ENCODE measurements around the gene KRTAP4-5. TPM values are rescaled to one million over a fixed set of nuclear protein-coding genes. Genes with fewer than 3 reads are reported as not detected.
A peak's percentile ranks its signal among the peaks of the same experiment; 100 is the strongest.
"Not testable (repeated sequence)": the region's sequence is repeated elsewhere in the genome, so short reads cannot be mapped to it uniquely, and the experiment has no call there.

The KRTAP4-5 gene
- total RNA-seq, 1 experiment from 2014 or later = not detected

GRCh38 chr17:41150026-41150425 lies 401 bp upstream of the KRTAP4-5 start (continued):
- TF ChIP-seq, protein P1, sequence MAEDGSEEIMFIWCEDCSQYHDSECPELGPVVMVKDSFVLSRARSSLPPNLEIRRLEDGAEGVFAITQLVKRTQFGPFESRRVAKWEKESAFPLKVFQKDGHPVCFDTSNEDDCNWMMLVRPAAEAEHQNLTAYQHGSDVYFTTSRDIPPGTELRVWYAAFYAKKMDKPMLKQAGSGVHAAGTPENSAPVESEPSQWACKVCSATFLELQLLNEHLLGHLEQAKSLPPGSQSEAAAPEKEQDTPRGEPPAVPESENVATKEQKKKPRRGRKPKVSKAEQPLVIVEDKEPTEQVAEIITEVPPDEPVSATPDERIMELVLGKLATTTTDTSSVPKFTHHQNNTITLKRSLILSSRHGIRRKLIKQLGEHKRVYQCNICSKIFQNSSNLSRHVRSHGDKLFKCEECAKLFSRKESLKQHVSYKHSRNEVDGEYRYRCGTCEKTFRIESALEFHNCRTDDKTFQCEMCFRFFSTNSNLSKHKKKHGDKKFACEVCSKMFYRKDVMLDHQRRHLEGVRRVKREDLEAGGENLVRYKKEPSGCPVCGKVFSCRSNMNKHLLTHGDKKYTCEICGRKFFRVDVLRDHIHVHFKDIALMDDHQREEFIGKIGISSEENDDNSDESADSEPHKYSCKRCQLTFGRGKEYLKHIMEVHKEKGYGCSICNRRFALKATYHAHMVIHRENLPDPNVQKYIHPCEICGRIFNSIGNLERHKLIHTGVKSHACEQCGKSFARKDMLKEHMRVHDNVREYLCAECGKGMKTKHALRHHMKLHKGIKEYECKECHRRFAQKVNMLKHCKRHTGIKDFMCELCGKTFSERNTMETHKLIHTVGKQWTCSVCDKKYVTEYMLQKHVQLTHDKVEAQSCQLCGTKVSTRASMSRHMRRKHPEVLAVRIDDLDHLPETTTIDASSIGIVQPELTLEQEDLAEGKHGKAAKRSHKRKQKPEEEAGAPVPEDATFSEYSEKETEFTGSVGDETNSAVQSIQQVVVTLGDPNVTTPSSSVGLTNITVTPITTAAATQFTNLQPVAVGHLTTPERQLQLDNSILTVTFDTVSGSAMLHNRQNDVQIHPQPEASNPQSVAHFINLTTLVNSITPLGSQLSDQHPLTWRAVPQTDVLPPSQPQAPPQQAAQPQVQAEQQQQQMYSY (CRISPR knock-in tag; IDR thresholded peaks at IDR 0.05) = no peak
- no peak for TF ChIP-seq ATF3 (CRISPR knock-in tag; conservative IDR thresholded peaks at IDR 0.05)
- no peak for TF ChIP-seq ZBTB21 (CRISPR knock-in tag; IDR thresholded peaks at IDR 0.05; ENCODE audit: borderline replicate concordance)
- no peak for TF ChIP-seq ELF4 (CRISPR knock-in tag; IDR thresholded peaks at IDR 0.05; ENCODE audit: low read depth)
- no peak for TF ChIP-seq ZNF121 (CRISPR knock-in tag; IDR thresholded peaks at IDR 0.05)
- TF ChIP-seq KAT7 (CRISPR knock-in tag; IDR thresholded peaks at IDR 0.05; ENCODE audit: borderline replicate concordance) = no peak
- TF ChIP-seq ZNF317 (CRISPR knock-in tag; IDR thresholded peaks at IDR 0.05; ENCODE audit: borderline replicate concordance, low read depth) = no peak

- CTCF ChIA-PET = not testable (repeated sequence)
Observed at GRCh38 chr17:41148971-41149651, 514 bp downstream of the KRTAP4-5 start.

GRCh38 chr17:41147531-41148204 lies 2.0 kb downstream of the KRTAP4-5 start:
- no peak for DNase-seq (ENCODE audit: low spot score)
- peaks cover 16% of the 10 kb centered on the region for H3K36me3 Mint-ChIP-seq
- ChIA-PET CTCF (no interaction called here), POLR2A (no interaction called here)
- ATAC-seq = no peak
- peaks cover 22% of the 10 kb centered on the region for H3K9me3 Mint-ChIP-seq
- no peak overlapping the region for H3K27ac Mint-ChIP-seq
- no peak overlapping the region for H3K4me3 Mint-ChIP-seq
- H3K27me3 Mint-ChIP-seq (ENCODE audit: low read depth) = no peaks in the 10 kb centered on the region; the same call in 1 of the 2 replicates
- peaks cover 8% of the 10 kb centered on the region; the same call in 1 of the 2 replicates for H3K4me1 Mint-ChIP-seq
- no peak for TF ChIP-seq TEAD1 (CRISPR knock-in tag; IDR thresholded peaks at IDR 0.05)
- no peak for TF ChIP-seq FOXP1 (CRISPR knock-in tag; IDR thresholded peaks at IDR 0.05; ENCODE audit: borderline replicate concordance)
- no peak for TF ChIP-seq TEAD4 (CRISPR knock-in tag; IDR thresholded peaks at IDR 0.05)
- TF ChIP-seq, protein P2, sequence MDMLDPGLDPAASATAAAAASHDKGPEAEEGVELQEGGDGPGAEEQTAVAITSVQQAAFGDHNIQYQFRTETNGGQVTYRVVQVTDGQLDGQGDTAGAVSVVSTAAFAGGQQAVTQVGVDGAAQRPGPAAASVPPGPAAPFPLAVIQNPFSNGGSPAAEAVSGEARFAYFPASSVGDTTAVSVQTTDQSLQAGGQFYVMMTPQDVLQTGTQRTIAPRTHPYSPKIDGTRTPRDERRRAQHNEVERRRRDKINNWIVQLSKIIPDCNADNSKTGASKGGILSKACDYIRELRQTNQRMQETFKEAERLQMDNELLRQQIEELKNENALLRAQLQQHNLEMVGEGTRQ (CRISPR knock-in tag; IDR thresholded peaks at IDR 0.05) = no peak
- TF ChIP-seq, protein P3, sequence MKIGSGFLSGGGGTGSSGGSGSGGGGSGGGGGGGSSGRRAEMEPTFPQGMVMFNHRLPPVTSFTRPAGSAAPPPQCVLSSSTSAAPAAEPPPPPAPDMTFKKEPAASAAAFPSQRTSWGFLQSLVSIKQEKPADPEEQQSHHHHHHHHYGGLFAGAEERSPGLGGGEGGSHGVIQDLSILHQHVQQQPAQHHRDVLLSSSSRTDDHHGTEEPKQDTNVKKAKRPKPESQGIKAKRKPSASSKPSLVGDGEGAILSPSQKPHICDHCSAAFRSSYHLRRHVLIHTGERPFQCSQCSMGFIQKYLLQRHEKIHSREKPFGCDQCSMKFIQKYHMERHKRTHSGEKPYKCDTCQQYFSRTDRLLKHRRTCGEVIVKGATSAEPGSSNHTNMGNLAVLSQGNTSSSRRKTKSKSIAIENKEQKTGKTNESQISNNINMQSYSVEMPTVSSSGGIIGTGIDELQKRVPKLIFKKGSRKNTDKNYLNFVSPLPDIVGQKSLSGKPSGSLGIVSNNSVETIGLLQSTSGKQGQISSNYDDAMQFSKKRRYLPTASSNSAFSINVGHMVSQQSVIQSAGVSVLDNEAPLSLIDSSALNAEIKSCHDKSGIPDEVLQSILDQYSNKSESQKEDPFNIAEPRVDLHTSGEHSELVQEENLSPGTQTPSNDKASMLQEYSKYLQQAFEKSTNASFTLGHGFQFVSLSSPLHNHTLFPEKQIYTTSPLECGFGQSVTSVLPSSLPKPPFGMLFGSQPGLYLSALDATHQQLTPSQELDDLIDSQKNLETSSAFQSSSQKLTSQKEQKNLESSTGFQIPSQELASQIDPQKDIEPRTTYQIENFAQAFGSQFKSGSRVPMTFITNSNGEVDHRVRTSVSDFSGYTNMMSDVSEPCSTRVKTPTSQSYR (CRISPR knock-in tag; IDR thresholded peaks at IDR 0.05) = no peak
- no peak for TF ChIP-seq SMAD4 (CRISPR knock-in tag; IDR thresholded peaks at IDR 0.05)
- TF ChIP-seq SP1 (CRISPR knock-in tag; conservative IDR thresholded peaks at IDR 0.05) = no peak
- TF ChIP-seq ERG (CRISPR knock-in tag; IDR thresholded peaks at IDR 0.05) = no peak
- TF ChIP-seq, protein P4, sequence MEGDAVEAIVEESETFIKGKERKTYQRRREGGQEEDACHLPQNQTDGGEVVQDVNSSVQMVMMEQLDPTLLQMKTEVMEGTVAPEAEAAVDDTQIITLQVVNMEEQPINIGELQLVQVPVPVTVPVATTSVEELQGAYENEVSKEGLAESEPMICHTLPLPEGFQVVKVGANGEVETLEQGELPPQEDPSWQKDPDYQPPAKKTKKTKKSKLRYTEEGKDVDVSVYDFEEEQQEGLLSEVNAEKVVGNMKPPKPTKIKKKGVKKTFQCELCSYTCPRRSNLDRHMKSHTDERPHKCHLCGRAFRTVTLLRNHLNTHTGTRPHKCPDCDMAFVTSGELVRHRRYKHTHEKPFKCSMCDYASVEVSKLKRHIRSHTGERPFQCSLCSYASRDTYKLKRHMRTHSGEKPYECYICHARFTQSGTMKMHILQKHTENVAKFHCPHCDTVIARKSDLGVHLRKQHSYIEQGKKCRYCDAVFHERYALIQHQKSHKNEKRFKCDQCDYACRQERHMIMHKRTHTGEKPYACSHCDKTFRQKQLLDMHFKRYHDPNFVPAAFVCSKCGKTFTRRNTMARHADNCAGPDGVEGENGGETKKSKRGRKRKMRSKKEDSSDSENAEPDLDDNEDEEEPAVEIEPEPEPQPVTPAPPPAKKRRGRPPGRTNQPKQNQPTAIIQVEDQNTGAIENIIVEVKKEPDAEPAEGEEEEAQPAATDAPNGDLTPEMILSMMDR (IDR thresholded peaks at IDR 0.05) = no peak
- TF ChIP-seq ZNF232 (CRISPR knock-in tag; IDR thresholded peaks at IDR 0.05) = no peak
- TF ChIP-seq, protein P5, sequence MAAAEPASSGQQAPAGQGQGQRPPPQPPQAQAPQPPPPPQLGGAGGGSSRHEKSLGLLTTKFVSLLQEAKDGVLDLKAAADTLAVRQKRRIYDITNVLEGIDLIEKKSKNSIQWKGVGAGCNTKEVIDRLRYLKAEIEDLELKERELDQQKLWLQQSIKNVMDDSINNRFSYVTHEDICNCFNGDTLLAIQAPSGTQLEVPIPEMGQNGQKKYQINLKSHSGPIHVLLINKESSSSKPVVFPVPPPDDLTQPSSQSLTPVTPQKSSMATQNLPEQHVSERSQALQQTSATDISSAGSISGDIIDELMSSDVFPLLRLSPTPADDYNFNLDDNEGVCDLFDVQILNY (CRISPR knock-in tag; IDR thresholded peaks at IDR 0.05) = no peak

More at GRCh38 chr17:41148971-41149651, 514 bp downstream of the KRTAP4-5 start:
- H3K9me3 Mint-ChIP-seq = peaks cover 17% of the 10 kb centered on the region
- TF ChIP-seq ZNF423 (CRISPR knock-in tag; IDR thresholded peaks at IDR 0.05) = peak; percentile 70
- ATAC-seq; DNase-seq (ENCODE audit: low spot score); POLR2A ChIA-PET; H3K4me3 Mint-ChIP-seq; H3K4me1 Mint-ChIP-seq; H3K36me3 Mint-ChIP-seq; H3K27ac Mint-ChIP-seq; H3K27me3 Mint-ChIP-seq (ENCODE audit: low read depth): not testable (repeated sequence)
